Measurements from ENCODE around the gene MED15.
A peak's percentile ranks its signal among the peaks of the same experiment; 100 is the strongest.

Gene MED15

GRCh38 chr22:20490183-20490940 is 17.0 kb upstream of the MED15 start:
- TF ChIP-seq CTCF (IDR thresholded peaks at IDR 0.05): no peak

GRCh38 chr22:20490941-20491307 is 16.5 kb upstream of the MED15 start:
- no peak for TF ChIP-seq CTCF (IDR thresholded peaks at IDR 0.05)

- TF ChIP-seq CTCF (IDR thresholded peaks at IDR 0.05): no peak
Observed at GRCh38 chr22:20491346-20491745, 16.1 kb upstream of the MED15 start.

GRCh38 chr22:20494978-20495860 is 12.2 kb upstream of the MED15 start, which contains the start of gene KLHL22:
Gene KLHL22, minus strand, starts transcription at chr22:20495795. Its CDS starts 6,584 bp downstream, at chr22:20489211.
- no peak for TF ChIP-seq CTCF (IDR thresholded peaks at IDR 0.05)

- peak; percentile 96 for TF ChIP-seq CTCF (IDR thresholded peaks at IDR 0.05)
Observed at GRCh38 chr22:20495861-20496681, 11.3 kb upstream of the MED15 start.

GRCh38 chr22:20497426-20497825 is 10.0 kb upstream of the MED15 start:
- no peak for TF ChIP-seq CTCF (IDR thresholded peaks at IDR 0.05)

- no peak for TF ChIP-seq CTCF (IDR thresholded peaks at IDR 0.05)
Observed at GRCh38 chr22:20498913-20499312, 8.5 kb upstream of the MED15 start.
